NCI-H1417 (cell line): ENCODE results near the gene CABCOCO1.

Experiments used
- DNase-seq, 3 experiments: peaks; one replicate each; lab custom pipeline; 2025; lab: John Stamatoyannopoulos, UW

The CABCOCO1 gene

GRCh38 chr10:61784354-61785133 lies 121.8 kb downstream of the CABCOCO1 start:
- DNase-seq: no peak

- no peak for DNase-seq
Observed at GRCh38 chr10:61785473-61786105, 122.9 kb downstream of the CABCOCO1 start.

GRCh38 chr10:61786728-61787127 lies 124.0 kb downstream of the CABCOCO1 start:
- DNase-seq: no peak

- DNase-seq: no peak
Observed at GRCh38 chr10:61787170-61787569, 124.4 kb downstream of the CABCOCO1 start.

GRCh38 chr10:61789031-61789430 lies 126.3 kb downstream of the CABCOCO1 start:
- no peak for DNase-seq

GRCh38 chr10:61791216-61791615 lies 128.5 kb downstream of the CABCOCO1 start:
- no peak for DNase-seq

GRCh38 chr10:61792097-61792716 lies 129.5 kb downstream of the CABCOCO1 start:
- DNase-seq: no peak

- DNase-seq: peak in 1 of 3 experiments; percentile 1
Observed at GRCh38 chr10:61792921-61793320, 130.2 kb downstream of the CABCOCO1 start.

- peak; percentile 6 to 75 (median 61) for DNase-seq
Observed at GRCh38 chr10:61793760-61794703, 131.3 kb downstream of the CABCOCO1 start.

GRCh38 chr10:61795147-61795546 lies 132.4 kb downstream of the CABCOCO1 start:
- DNase-seq: no peak

- no peak for DNase-seq
Observed at GRCh38 chr10:61795551-61795950, 132.8 kb downstream of the CABCOCO1 start.

- DNase-seq: no peak
Observed at GRCh38 chr10:61796785-61797184, 134.1 kb downstream of the CABCOCO1 start.

GRCh38 chr10:61797304-61798153 lies 134.8 kb downstream of the CABCOCO1 start:
- no peak for DNase-seq

GRCh38 chr10:61798713-61799112 lies 136.0 kb downstream of the CABCOCO1 start:
- no peak for DNase-seq

- DNase-seq: no peak
Observed at GRCh38 chr10:61801484-61801883, 138.8 kb downstream of the CABCOCO1 start.

- DNase-seq: no peak
Observed at GRCh38 chr10:61803269-61803668, 140.5 kb downstream of the CABCOCO1 start.

GRCh38 chr10:61804414-61804813 lies 141.7 kb downstream of the CABCOCO1 start:
- DNase-seq: no peak

- DNase-seq: no peak
Observed at GRCh38 chr10:61805091-61805490, 142.4 kb downstream of the CABCOCO1 start.

- no peak for DNase-seq
Observed at GRCh38 chr10:61810263-61810662, 147.5 kb downstream of the CABCOCO1 start.

GRCh38 chr10:61812052-61812721 lies 149.5 kb downstream of the CABCOCO1 start:
- no peak for DNase-seq
